CD14-positive monocyte (primary cell): Measurements from ENCODE around the gene HMOX1. TPM values are rescaled to one million over a fixed set of nuclear protein-coding genes. Genes with fewer than 3 reads are reported as not detected.

Source experiments
- DNase-seq, 3 donors: peaks; one replicate each; pipeline ENCODE4 v3.0.0-alpha.2; 2011 to 2022
- H2AFZ ChIP-seq: 2 replicates; pipeline ENCODE4 v1.6.0; 2012; ENCODE audit warnings: mild to moderate bottlenecking, low read depth, low read length, inconsistent platforms; ENCODE audit not compliant: insufficient read depth, poor library complexity, severe bottlenecking
- H3K27ac ChIP-seq, 2 donors: 1 replicate in 1 of 2; 2 replicates in 1 of 2; pipeline ENCODE4 v1.5.1; 2012 to 2013; ENCODE audit warnings: low read length in 2 of 2, control low read depth in 1 of 2, inconsistent platforms in 1 of 2, low read depth in 1 of 2, mild to moderate bottlenecking in 1 of 2
- H3K27me3 ChIP-seq, 2 donors: one replicate each; pipeline versions ENCODE4 v1.6.0 to v1.6.1; 2011 to 2013; ENCODE audit warnings: low read length in 2 of 2; ENCODE audit not compliant: control insufficient read depth in 2 of 2, insufficient read depth in 2 of 2
- H3K36me3 ChIP-seq, 2 donors: replicated peaks in 1 of 2; 1 replicate in 1 of 2; 2 replicates in 1 of 2; pipeline versions ENCODE4 v1.5.1 to v1.6.1; 2012 to 2013; ENCODE audit warnings: low read length in 2 of 2, control low read depth in 1 of 2, inconsistent platforms in 1 of 2, mild to moderate bottlenecking in 1 of 2; ENCODE audit not compliant: insufficient read depth in 2 of 2, control insufficient read depth in 1 of 2
- H3K4me1 ChIP-seq, 2 donors: 1 replicate in 1 of 2; 2 replicates in 1 of 2; pipeline versions ENCODE4 v1.5.1 to v1.6.1; 2012 to 2013; ENCODE audit warnings: low read length in 2 of 2, control low read depth in 1 of 2, inconsistent platforms in 1 of 2, mild to moderate bottlenecking in 1 of 2, moderate library complexity in 1 of 2; ENCODE audit not compliant: insufficient read depth in 2 of 2, control insufficient read depth in 1 of 2
- H3K4me2 ChIP-seq: replicated peaks from 2 replicates; pipeline ENCODE3; 2012; ENCODE audit warnings: low read length, moderate library complexity, mild to moderate bottlenecking; ENCODE audit not compliant: poor library complexity, severe bottlenecking; ENCODE audit errors: extremely low read depth
- H3K4me3 ChIP-seq, 3 experiments: fragments of 200-600 bp in 1 of 3; sonication (generic) in 1 of 3; replicated peaks in 1 of 3; 1 replicate in 2 of 3; 2 replicates in 1 of 3; pipeline ENCODE4 v1.5.1; 2011 to 2013; ENCODE audit warnings: low read length in 3 of 3, mild to moderate bottlenecking in 3 of 3, control low read depth in 2 of 3, low read depth in 2 of 3, inconsistent platforms in 1 of 3, moderate library complexity in 1 of 3
- H3K79me2 ChIP-seq: 2 replicates; pipeline ENCODE4 v1.6.0; 2012; ENCODE audit warnings: mild to moderate bottlenecking, control low read depth, inconsistent platforms, low read length, moderate library complexity; ENCODE audit not compliant: insufficient read depth
- H3K9ac ChIP-seq: 2 replicates; pipeline ENCODE4 v1.6.0; 2017; ENCODE audit warnings: low read length, mild to moderate bottlenecking; ENCODE audit not compliant: insufficient read depth, poor library complexity, severe bottlenecking
- H3K9me3 ChIP-seq, 2 donors: replicated peaks in 1 of 2; 1 replicate in 1 of 2; 2 replicates in 1 of 2; pipeline versions ENCODE4 v1.5.1 to v1.6.1; 2012 to 2013; ENCODE audit warnings: low read length in 2 of 2, control low read depth in 1 of 2; ENCODE audit not compliant: control insufficient read depth in 1 of 2, insufficient read depth in 1 of 2
- H4K20me1 ChIP-seq: 2 replicates; pipeline ENCODE4 v1.6.0; 2012; ENCODE audit warnings: mild to moderate bottlenecking, low read length, control low read depth, moderate library complexity; ENCODE audit not compliant: insufficient read depth
- H3K27ac Mint-ChIP-seq, 7 donors: one replicate each; pipeline ENCODE4 v1.8.0; 2020; ENCODE audit warnings: mild to moderate bottlenecking in 7 of 7, mixed read lengths in 7 of 7, moderate library complexity in 6 of 7, inconsistent platforms in 2 of 7
- H3K27me3 Mint-ChIP-seq, 3 donors: one replicate each; pipeline ENCODE4 v1.8.0; 2021 to 2022; ENCODE audit warnings: low read depth in 3 of 3, mild to moderate bottlenecking in 3 of 3, mixed read lengths in 3 of 3, moderate library complexity in 3 of 3, inconsistent platforms in 1 of 3
- H3K36me3 Mint-ChIP-seq, 2 donors: one replicate each; pipeline ENCODE4 v1.8.0; 2020; ENCODE audit warnings: mixed read lengths in 2 of 2, inconsistent platforms in 1 of 2, mild to moderate bottlenecking in 1 of 2
- H3K4me1 Mint-ChIP-seq: one replicate; pipeline ENCODE4 v1.8.0; 2020; ENCODE audit warnings: mild to moderate bottlenecking, mixed read lengths
- H3K4me3 Mint-ChIP-seq, 2 donors: one replicate each; pipeline ENCODE4 v1.8.0; 2020; ENCODE audit warnings: mild to moderate bottlenecking in 2 of 2, mixed read lengths in 2 of 2, moderate library complexity in 1 of 2
- H3K9me3 Mint-ChIP-seq, 7 donors: one replicate each; pipeline ENCODE4 v1.8.0; 2020 to 2022; ENCODE audit warnings: mixed read lengths in 7 of 7, mild to moderate bottlenecking in 6 of 7, moderate library complexity in 6 of 7, inconsistent platforms in 2 of 7
- WGBS: methylation state at CpG from one replicate; pipeline ENCODE4 v1.1.5; 2013; ENCODE audit warnings: missing lambda C conversion rate; ENCODE audit not compliant: insufficient coverage; 5-methylcytosine and 5-hydroxymethylcytosine counted together
- intact Hi-C, 2 donors: fragments of 100-400 bp; cut with micrococcal nuclease; formaldehyde crosslinking; loops; one replicate each; pipeline versions ENCODE4 v1.15.0 to v1.15.1; 2023
- polyA plus RNA-seq, 3 donors: library from polyadenylated mRNA; depleted of rRNA in 1 of 3; unstranded in 2 of 3; stranded (reverse) in 1 of 3; fragments of 300-500 nt in 2 of 3; fragments of >200 nt in 1 of 3; fragmentation: Illumina TruSeq in 2 of 3; gene quantifications; 1 replicate in 2 of 3; 2 replicates in 1 of 3; pipeline ENCODE4 v1.2.3, GENCODE V29; 2012 to 2021
- TF ChIP-seq, protein P1 (sequence below): fragments of 200-600 bp; IDR thresholded peaks from one replicate; pipeline ENCODE4 v1.8.0; 2022; ENCODE audit warnings: antibody characterized with exemption, mild to moderate bottlenecking

HMOX1 gene
- polyA plus RNA-seq, 3 donors: 180 to 233 (median 193) TPM

DNA sequence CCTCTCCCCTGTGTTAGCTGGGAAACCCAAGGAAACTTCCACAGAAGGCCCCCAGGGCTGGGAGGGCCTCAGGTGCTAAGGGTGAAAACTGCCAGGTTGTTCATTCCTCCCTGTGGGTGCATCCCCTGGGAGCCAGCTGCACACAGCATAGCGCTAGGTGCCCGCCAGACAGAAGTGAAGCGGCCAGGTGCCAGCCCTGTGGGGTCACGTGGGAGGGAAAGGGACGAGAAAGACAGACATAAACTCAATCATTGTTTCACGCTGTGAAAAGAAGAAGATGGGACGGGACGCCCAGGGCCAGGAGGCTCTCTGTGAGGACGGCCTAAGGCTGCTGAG lies 31.6 kb upstream of the HMOX1 start:
- Histone ChIP-seq H4K20me1 (peaks cover 22% of the 10 kb centered on the region), H3K27me3 (no peaks in the 10 kb centered on the region), H3K9ac (no peak overlapping the region), H3K36me3 (peaks cover 36 to 42% of the 10 kb centered on the region in 2 donors), H3K79me2 (no peaks in the 10 kb centered on the region), H3K4me1 (peaks cover 38 to 42% of the 10 kb centered on the region in 2 donors), H3K4me2 (no peak overlapping the region), H3K9me3 (no peaks in the 10 kb centered on the region), H3K27ac (no peak overlapping the region), H2AFZ (no peak overlapping the region), H3K4me3 (no peak overlapping the region)
- intact Hi-C loops: loop anchor here in 1 of 2 donors (5.0 to 10.0 kb wide), 2 partner anchors 33 to 195 kb away; partner anchors contain the start of genes HMOX1 and RASD2
- WGBS: 83% methylated on average over 9 of the region's 9 CpGs
- Mint-ChIP-seq H3K4me3 (no peak overlapping the region), H3K36me3 (peaks cover 4 to 36% of the 10 kb centered on the region in 2 donors), H3K27ac (peak overlapping the region in 2 of 7 donors; percentile 6 to 43), H3K4me1 (peaks cover 50% of the 10 kb centered on the region), H3K27me3 (peaks cover 0 to 2% (median 0%) of the 10 kb centered on the region in 3 donors), H3K9me3 (peaks cover 0 to 3% (median 0%) of the 10 kb centered on the region in 7 donors)
- DNase-seq: no peak
- TF ChIP-seq, protein P1, sequence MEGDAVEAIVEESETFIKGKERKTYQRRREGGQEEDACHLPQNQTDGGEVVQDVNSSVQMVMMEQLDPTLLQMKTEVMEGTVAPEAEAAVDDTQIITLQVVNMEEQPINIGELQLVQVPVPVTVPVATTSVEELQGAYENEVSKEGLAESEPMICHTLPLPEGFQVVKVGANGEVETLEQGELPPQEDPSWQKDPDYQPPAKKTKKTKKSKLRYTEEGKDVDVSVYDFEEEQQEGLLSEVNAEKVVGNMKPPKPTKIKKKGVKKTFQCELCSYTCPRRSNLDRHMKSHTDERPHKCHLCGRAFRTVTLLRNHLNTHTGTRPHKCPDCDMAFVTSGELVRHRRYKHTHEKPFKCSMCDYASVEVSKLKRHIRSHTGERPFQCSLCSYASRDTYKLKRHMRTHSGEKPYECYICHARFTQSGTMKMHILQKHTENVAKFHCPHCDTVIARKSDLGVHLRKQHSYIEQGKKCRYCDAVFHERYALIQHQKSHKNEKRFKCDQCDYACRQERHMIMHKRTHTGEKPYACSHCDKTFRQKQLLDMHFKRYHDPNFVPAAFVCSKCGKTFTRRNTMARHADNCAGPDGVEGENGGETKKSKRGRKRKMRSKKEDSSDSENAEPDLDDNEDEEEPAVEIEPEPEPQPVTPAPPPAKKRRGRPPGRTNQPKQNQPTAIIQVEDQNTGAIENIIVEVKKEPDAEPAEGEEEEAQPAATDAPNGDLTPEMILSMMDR: no peak

DNA sequence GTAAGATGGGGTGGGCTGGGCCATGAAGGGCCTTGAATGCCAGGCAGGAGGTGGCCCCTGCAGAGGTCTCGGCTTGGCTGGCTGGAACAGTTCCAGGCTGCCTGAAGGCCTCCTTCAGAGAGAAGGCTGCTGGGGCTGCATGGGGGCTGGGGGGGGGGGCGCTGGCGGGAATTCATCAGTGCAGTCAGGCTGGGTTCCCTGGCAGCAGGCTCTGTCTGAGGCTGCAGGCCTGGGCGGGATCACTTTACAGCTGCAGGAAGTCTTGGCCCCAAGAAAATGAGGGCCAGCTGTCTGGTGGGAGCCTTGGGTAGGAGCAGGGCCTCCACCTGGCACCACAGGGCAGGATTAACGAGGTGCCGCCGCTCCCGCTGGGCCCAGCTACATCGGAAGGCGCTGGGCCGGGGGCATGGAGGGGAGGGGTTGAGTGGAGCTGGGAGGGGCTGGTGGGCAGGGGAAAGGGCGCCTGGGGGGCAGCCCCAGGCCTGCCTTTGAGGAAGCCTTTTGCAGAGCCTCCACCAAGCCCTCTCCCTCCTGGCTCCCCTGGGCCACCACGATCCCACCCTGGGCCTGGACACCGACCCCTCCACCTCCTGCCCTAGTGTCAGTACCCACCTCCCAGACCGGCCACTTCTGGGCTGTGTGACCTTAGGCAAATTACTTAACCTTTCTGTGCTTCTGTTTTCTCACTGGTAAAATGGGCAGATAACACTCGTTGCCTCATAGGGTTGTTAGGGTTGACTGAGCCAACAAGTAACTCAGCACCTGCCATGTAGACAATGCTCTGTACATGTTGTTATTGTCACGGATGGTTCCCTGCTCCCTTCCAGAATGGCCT lies 31.0 kb upstream of the HMOX1 start:
- Histone ChIP-seq H3K4me3 (no peak overlapping the region), H3K9ac (peak overlapping the region; percentile 38), H3K27me3 (no peaks in the 10 kb centered on the region), H3K9me3 (no peaks in the 10 kb centered on the region), H4K20me1 (peaks cover 18% of the 10 kb centered on the region), H3K27ac (peak overlapping the region; percentile 50 to 90), H3K4me2 (no peak overlapping the region), H2AFZ (peak overlapping the region; percentile 27), H3K79me2 (no peaks in the 10 kb centered on the region), H3K4me1 (peaks cover 44 to 48% of the 10 kb centered on the region in 2 donors), H3K36me3 (peaks cover 30 to 36% of the 10 kb centered on the region in 2 donors)
- peak in 2 of 3 donors; percentile 34 to 42 for DNase-seq
- WGBS: 49% methylated on average over 10 of the region's 17 CpGs
- peaks cover 0 to 3% (median 0%) of the 10 kb centered on the region in 7 donors for H3K9me3 Mint-ChIP-seq
- H3K4me3 Mint-ChIP-seq: peak overlapping the region in 1 of 2 donors; percentile 39
- H3K36me3 Mint-ChIP-seq: peaks cover 6 to 30% of the 10 kb centered on the region in 2 donors
- intact Hi-C loops: loop anchor here (5.0 to 10.0 kb wide), 9 partner anchors 32 to 775 kb away; partner anchors contain the start of genes HMOX1 (in 1 of the 2) and RASD2 (in 1 of the 2)
- H3K4me1 Mint-ChIP-seq: peaks cover 55% of the 10 kb centered on the region
- peaks cover 0 to 2% (median 0%) of the 10 kb centered on the region in 3 donors for H3K27me3 Mint-ChIP-seq
- H3K27ac Mint-ChIP-seq: peak overlapping the region; percentile 80 to 98 (median 85)
- TF ChIP-seq, protein P1: no peak
